Jurkat, Clone E6-1 (cell line): ENCODE measurements around the gene CAV2.

Experiments
- DNase-seq: peaks from one replicate; pipeline ENCODE4 v3.0.0-alpha.2; 2011; ENCODE audit warnings: low read depth, low spot score
- H3K4me3 ChIP-seq: 2 replicates; pipeline ENCODE4 v1.5.1; 2011; ENCODE audit warnings: mild to moderate bottlenecking, low read length, control low read depth, moderate library complexity

The CAV2 gene

DNA sequence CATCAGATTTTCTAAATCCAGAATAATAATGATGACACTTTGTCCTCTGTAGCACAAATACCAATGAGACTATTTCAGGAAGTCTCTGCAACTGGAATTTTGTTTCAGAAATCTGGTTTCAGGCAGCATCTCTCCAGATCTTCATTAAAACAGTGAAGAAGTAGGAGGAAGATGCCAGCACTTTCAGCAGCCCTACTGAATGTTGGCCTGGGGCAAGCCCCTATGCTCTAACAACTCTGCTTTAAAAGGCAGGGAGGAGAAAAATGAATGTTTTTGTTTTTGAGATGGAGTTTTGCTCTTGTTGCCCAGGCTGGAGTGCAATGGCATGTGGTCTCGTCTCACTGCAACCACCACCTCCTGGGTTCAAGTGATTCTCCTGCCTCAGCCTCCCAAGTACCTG lies 18.1 kb downstream of the CAV2 start:
- DNase-seq, result no peak
- no peak overlapping the region for H3K4me3 ChIP-seq

DNA sequence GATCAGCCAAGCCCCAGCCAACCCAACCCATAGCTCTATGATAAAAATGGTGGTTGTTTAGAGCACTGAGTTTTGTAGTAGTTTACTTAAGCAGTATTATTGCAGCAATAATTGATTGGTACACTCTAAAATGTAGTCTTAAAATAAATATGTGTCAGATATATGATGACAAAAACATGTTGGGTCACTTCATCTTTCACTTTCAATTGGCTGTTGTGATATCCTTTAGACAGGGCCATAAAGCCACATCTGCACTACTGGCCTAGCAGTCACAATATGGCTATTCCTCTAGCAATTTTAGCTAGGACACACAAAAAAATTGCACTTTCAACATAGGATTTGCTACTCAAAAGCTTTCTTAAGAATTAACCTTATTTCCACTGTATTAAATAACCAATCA lies 19.4 kb downstream of the CAV2 start:
- DNase-seq, result no peak

DNA sequence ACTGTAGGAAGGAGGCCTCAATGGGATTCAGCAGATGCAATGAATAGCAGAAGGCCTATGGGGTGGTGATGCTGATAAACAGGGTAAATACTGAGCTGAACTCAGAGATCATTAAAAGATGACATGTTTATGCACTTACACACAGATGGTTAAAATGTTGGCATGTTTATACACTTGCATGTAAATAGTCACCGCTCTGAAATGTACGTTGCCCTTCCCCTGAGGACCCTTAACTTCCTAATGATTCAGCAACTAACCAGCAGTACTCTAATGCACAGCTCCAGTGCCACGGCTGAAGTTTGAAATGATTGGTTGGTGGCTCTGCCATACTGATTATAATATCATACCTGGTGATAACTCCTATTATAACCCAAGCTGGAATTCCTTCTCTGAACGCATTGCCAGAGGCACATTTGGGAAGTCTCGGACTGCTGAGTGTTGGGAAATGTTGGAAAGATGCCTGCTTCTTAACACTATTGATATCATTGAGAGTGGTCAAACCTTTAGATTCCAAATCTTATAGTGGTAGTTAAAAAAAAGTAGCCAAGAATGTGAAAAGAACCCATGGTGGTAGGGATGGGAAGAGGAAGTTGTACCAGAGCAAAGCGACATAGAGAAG lies 21.6 kb downstream of the CAV2 start:
- no peak for DNase-seq
- no peak overlapping the region for H3K4me3 ChIP-seq

More for the DNA sequence above, 19.4 kb downstream of the CAV2 start:
- no peak overlapping the region for H3K4me3 ChIP-seq

DNA sequence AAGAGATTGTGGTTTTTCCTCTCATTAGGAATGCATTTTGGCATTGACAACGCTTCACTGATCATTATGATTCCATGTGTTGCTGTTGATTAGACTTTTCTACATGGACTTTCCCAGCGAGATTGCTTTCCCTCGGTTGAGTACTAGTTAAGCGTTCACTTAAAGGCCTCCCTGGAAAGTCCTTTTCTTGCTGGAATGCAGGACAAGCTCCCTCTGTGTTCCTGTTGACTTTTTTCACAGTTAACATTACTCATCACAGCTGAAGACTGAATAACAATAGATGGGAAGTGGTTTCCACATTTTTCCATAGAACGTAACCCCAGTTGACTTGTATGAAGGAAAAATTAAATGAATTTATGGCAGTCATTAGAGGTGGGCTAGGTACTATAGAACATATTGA lies 22.7 kb downstream of the CAV2 start:
- no peak for DNase-seq
- H3K4me3 ChIP-seq, result no peak overlapping the region

DNA sequence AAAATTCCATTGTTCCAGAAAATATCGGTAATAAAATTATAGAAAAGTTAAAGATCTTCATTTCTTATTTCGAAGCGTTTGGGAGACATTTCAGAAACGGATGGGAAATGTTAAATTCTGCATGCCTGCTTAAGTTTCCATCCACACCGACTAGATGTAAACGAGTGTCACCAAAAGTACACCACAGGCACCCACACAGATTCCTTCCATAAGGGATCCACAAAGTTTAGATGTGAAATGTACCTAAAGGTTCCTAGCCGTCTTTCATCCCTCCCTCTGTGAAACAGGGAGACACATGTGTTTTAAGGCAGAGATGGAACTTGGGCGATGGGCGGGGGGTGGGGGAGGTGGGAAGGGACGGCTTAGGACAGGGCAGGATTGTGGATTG lies 24.7 kb downstream of the CAV2 start:
- no peak overlapping the region for H3K4me3 ChIP-seq
- no peak for DNase-seq

DNA sequence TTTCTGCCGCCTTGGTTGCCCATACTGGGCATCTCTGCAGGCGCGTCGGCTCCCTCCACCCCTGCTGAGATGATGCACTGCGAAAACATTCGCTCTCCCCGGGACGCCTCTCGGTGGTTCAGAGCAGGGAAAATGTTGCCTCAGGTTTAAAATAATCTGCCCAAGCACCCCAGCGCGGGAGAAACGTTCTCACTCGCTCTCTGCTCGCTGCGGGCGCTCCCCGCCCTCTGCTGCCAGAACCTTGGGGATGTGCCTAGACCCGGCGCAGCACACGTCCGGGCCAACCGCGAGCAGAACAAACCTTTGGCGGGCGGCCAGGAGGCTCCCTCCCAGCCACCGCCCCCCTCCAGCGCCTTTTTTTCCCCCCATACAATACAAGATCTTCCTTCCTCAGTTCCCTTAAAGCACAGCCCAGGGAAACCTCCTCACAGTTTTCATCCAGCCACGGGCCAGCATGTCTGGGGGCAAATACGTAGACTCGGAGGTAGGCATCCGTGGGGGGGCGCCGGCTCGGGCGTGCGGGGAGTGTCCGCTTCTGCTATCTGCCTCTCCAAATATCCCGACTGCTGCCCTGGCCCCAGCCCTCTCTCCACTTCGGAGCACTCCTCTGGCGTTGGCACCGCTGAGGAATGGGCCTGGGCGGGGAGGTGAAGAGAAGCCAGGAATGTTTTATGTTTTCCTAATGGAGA lies 25.2 kb downstream of the CAV2 start, which contains the start of gene CAV1:
Gene CAV1, plus strand, starts transcription at position 428 of the 689 bp plus-strand sequence. Its CDS starts 27 bp downstream, at position 455.
- no peak within 1 kb of the TSS for H3K4me3 ChIP-seq
- DNase-seq, result no peak

DNA sequence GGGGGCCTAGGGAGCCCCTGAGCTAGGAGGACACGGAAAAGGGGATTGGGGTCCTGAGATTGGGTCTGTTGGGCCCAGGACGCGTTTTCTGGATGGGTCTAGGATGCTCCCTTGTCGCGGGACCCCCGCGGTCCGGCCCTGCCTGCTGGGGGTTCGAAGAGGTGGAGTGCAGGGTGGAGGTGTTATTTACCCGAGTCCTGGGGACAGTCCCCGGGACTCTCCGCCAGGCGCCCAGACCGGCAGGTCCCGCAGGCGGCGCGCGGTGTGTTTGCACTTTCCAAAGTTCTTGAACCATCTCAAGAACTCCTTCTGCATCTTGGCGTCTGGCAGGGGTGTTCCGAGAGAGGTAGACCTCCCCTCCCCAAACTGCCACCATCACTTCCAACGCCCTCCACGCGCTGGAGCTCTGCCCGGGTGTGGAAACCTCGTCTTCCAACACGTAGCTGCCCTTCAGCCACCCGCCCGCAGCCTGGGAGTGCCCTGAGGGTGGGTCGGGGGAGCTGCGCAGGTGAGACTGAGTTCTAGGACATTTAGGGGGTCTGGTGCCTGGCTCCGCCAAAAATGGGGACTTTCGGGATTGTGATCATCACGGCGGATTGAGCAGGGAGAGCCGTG lies 25.9 kb downstream of the CAV2 start:
- no peak for DNase-seq
- H3K4me3 ChIP-seq, result no peak overlapping the region

DNA sequence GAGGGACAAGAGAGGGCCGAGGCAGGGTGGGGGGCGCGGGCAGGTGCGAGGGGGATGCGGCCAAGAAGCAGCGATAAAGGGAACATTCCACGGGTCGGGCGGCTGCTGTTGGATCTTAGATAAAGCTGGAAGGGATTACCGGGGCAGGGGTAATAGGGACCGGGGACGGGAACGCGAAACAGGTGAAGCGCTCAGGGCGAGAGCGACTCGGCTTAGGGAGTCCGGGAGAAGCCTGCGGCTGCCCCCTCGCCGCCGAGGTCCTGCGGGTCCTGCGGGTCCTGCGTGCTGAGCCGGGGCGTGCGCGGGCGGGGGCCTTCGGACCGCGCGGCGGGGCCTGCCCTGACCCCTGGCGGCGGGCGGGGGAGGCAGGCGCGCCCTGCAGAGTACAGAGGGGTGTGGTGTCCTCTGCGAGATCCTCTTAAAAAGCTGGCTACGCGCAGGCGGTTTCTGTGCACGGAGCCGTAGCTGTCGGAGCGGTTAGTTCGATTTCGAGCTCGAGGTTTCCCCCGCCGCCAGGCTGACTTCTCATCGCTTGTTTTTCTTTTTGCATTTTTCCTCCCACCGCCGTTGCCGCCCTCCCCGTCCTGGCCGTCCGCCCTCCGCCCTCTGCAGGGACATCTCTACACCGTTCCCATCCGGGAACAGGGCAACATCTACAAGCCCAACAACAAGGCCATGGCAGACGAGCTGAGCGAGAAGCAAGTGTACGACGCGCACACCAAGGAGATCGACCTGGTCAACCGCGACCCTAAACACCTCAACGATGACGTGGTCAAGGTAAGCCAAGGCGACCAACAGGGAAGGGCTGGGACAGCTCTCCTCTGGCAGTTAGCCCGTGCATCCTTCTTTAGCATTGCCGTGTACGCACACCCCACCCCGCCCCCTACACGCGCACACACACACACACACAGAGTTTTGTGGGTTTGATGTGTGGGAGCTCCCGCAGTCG lies 26.6 kb downstream of the CAV2 start:
- DNase-seq, result no peak
- H3K4me3 ChIP-seq, result no peak overlapping the region; the same call in 1 of the 2 replicates

DNA sequence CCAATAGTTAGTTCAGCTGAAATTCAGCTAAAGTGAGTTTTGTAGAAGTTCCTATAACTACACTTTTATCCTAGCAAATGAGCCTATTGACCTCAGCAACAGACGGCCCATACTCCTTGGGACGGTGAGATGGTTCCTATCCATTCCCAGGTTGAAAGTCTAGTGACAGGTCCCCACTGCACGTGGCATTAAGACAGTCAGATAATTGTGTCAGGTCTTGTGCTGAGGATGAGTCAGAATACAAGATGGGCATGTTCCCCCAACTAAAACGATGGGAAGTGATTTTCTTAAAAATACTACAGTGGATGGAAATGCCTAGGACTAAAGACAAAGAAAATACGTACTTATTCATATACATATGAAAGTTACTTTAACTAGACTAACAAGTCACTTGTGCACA lies 27.4 kb downstream of the CAV2 start:
- H3K4me3 ChIP-seq, result no peak overlapping the region
- no peak for DNase-seq

DNA sequence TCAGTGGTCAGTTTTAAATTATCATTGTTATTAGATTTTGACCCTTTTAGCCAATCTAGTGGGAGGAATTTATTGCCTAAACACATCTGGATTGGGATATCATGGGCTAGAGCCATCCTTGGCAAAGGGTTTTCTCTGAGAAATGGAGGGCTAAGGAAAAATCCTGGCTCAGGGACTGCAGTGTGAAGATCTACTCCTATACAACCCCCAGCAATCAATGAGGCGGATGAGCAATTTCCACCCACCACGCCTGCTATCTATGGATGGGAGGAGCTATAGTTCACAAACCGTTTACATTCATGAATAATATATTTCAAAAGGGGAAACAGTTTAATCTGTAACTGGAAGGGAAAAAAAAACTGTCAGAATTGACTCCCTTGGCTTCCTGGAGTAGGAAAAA lies 28.0 kb downstream of the CAV2 start:
- H3K4me3 ChIP-seq, result no peak overlapping the region
- no peak for DNase-seq

DNA sequence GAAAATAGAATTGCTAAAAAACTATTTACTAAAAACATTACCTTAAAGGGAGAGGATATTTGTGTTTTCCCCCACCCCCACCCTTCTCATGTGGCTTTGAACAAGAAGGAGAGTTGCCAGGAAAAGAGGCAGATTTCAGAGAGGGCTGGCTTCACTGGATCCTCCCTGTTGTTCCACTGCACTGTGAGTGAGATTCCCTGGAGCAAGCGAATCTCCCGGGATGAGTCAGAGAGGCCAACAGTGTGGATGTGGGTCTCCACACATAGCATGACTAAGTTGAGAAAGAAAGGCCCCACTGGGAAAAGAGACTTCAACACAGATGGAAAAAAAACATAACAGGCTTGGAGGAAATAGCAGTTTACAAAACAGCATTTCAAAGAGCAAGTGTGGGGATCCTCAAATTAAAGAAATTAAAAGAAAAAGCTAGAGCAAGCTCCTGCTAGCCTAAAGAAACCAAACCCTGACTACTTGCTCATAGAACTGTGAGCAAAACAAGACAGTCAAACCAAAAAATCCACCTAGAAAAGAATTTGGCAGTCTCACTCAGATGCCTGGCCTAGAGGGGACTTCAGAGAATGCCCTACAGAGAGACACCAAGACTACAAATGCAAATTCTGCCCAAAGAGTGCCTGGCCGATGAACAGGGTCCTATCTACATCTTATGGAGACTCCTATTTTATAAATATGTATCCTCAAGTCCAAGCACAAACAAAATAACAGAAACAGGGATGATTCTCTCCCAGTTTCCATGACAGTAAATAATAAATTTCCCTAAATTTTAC lies 28.7 kb downstream of the CAV2 start:
- no peak for DNase-seq
- no peak overlapping the region for H3K4me3 ChIP-seq

DNA sequence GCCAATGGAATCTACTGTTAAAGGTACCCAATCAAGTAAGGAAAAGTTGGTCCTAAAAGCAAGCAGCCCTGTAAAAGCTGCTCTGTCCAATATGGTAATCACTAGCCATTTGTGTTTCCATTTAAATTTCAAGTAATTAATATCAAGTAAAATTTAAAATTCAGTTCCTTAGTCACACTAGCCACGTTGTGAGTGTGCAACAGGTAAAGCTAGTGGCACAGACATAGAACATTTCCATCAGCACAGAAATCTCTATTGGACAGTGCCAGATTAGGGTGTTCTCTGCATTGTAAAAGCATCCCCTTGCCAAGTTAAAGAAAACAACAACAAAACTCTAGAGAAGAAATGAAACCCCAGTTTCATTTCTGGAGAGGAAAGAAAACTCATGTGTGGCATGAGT lies 29.7 kb downstream of the CAV2 start:
- no peak overlapping the region for H3K4me3 ChIP-seq

DNA sequence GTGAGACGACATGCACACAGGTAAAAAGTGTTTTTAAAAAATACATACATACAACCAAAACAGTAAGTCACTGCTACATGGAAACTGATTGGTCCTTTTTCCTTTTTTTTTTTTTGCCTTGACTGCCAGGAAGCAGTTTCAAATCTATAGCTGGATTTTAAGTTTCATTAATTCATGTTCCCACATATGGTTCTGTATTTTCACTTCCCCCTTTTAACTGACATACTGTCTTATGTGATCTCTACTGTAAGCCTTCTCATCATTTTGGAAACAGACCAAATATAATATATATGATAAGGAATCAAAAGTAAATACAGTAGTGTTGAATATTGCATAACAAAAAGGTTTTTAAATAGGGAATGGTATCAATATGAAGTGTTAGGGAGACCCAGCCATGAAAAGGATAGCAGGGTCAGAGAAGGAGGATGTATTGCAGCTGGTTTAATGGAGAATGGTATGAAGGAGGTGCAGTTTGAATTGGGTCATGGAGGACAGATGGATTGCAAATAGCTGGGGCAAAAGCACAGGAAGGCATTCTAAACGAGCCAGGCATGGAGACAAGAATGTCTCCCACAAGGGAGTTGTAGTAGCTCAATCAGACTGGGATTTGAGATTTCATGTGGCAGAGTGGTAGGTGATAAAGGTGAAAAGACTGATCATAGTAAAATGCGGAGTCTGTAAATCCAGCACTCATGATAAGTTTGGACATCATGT lies 30.7 kb downstream of the CAV2 start:
- no peak overlapping the region for H3K4me3 ChIP-seq
- DNase-seq, result no peak

More for the DNA sequence above, 29.7 kb downstream of the CAV2 start:
- no peak for DNase-seq

DNA sequence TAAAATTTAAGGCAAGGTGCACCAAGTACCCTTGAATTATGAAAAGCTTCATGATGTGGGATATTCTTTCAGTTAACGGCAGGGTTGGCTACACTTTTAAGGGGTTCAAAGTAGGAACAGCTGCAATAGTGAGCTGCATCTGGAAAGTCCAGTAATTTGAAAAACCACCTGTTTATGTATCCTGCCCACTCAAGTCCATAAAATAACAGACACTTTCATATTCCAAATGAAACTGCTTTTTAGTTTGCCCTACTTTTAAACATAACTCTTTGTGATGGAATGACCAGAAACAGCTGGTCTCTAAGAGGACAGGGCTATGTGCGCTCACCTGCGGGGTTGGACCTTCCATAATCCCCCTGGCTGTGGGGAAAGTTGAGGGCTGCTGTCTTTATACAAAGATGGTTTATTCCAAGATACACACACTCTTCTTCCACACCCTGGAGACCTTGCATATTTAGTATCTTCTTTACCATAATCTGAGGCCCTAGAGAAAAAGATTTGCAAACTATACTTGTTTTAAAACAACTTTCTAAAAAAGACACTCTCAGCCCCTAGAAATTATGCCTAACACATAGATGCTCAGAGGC lies 32.7 kb downstream of the CAV2 start:
- H3K4me3 ChIP-seq, result no peak overlapping the region
- no peak for DNase-seq

DNA sequence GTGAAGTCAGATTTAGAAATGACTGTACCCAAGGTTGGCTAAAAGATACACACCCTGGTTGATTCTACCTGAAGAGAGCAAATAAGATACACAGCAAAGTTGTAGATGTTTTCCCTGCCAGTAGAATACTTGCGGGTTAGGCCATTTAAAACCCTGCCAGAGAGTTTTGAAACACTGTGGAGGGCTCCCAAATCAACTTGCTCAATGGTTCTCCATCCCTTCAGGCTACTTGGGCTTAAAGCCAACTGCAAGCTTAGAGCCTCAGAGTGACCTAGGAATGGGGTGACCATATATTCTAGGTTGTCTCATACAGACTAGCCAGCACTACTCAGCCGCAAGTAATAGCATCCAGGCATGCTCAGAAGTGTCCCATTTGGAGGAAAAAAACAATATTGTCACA lies 35.3 kb downstream of the CAV2 start:
- no peak overlapping the region for H3K4me3 ChIP-seq

DNA sequence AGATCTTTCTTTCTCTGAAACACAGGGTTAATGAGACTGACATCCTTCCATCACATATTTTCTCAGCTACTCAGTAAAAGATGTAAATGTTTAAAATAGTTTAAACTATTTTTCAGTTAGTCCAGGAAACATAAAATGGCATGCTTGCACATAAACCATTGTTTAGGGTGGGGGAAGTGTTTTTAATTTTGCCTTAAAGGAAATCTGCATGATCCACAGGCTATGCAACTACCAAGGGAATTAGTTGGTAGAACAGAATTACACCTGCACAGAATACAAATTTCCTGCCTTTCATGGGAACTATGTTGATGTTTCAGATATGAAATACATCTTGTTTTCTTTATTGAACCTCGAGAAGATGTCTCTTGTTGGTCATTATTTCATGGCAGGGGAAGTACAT lies 35.9 kb downstream of the CAV2 start:
- no peak for DNase-seq
- no peak overlapping the region for H3K4me3 ChIP-seq

More for the DNA sequence above, 35.3 kb downstream of the CAV2 start:
- no peak for DNase-seq

DNA sequence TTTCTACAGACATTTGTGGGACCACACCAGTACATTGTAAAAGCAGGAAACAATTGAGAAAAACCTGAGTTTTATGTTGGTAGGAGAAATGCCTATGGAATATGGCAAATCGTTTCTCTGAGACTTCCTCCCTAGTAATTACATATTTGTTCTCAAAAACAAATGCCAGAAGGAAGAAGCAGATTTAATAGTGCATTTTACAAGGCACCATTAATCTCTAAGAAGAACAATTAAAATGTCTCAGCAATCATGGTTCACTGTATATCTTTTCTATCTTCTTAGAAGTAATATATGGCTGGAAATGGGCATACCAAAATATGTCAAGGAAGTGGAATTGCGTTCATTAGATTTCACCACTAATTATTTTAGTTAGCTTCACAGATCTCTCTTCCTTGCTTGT lies 38.6 kb downstream of the CAV2 start:
- DNase-seq, result no peak

DNA sequence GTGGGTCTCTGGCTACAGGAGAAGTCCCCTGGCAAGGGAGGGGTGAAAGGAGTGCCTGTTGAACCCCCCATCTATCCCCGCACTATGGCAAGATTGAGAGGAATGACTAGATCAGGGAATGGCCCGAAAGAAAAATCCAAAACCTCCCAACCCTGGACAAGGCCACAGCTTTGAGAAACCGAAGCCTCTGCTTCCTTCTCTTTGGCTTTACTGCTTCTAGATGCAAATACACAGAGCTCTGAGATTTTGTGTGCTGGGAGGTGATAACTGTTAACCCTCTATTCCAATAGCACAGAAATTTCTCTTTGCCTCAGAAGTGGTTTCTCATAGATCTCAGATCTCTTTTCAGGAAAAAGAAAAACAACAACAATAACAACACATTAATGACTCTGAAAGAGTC lies 40.3 kb downstream of the CAV2 start:
- DNase-seq, result no peak
- no peak overlapping the region for H3K4me3 ChIP-seq

More for the DNA sequence above, 38.6 kb downstream of the CAV2 start:
- no peak overlapping the region for H3K4me3 ChIP-seq
